Muscle layer of colon (tissue), 2 donors: ENCODE results near the gene SERINC1.

Source experiments
- H3K27ac ChIP-seq: one replicate; pipeline ENCODE4 v1.7.0; 2013; ENCODE audit warnings: low read depth, mild to moderate bottlenecking, low read length, moderate library complexity
- H3K27me3 ChIP-seq, 2 donors: one replicate each; pipeline ENCODE4 v1.7.0; 2013; ENCODE audit warnings: low read length in 2 of 2, mild to moderate bottlenecking in 2 of 2; ENCODE audit not compliant: insufficient read depth in 2 of 2, control insufficient read depth in 1 of 2
- H3K36me3 ChIP-seq: one replicate; pipeline ENCODE4 v1.7.0; 2013; ENCODE audit warnings: mild to moderate bottlenecking, low read length; ENCODE audit not compliant: insufficient read depth
- H3K4me1 ChIP-seq: one replicate; pipeline ENCODE4 v1.7.0; 2013; ENCODE audit warnings: mild to moderate bottlenecking, low read length; ENCODE audit not compliant: insufficient read depth
- H3K4me3 ChIP-seq, 2 donors: one replicate each; pipeline ENCODE4 v1.7.0; 2013; ENCODE audit warnings: low read length in 2 of 2, low read depth in 1 of 2, mild to moderate bottlenecking in 1 of 2, moderate library complexity in 1 of 2
- H3K9ac ChIP-seq: one replicate; pipeline ENCODE4 v1.7.0; 2013; ENCODE audit warnings: low read length
- H3K9me3 ChIP-seq: one replicate; pipeline ENCODE4 v1.7.0; 2013; ENCODE audit warnings: mild to moderate bottlenecking, low read length
- donor health status: abdominal sarcoma.
- donor health status: Adenocarcinoma of cecum.

Gene SERINC1

DNA sequence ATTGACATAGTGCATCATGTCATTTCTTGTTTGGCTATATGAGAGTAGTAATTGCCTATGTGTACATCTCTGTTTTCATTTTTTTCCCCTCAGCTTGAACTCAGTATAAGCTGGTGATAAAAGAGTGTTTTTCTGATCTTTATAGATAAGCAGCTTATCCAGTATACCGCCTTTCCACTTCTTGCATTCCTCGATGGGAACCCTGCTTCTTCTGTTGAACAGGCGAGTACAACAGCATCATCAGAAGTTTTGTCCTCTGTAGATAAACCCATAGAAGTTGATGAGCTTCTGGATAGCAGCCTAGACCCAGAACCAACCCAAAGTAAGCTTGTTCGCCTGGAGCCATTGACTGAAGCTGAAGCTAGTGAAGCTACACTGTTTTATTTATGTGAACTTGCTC, 39.8 kb downstream of the SERINC1 start:
- Histone ChIP-seq H3K4me3 (no peak overlapping the region), H3K9me3 (no peaks in the 10 kb centered on the region), H3K36me3 (peaks cover 21% of the 10 kb centered on the region), H3K27me3 (no peaks in the 10 kb centered on the region), H3K4me1 (no peaks in the 10 kb centered on the region), H3K27ac (no peak overlapping the region), H3K9ac (no peak overlapping the region)

DNA sequence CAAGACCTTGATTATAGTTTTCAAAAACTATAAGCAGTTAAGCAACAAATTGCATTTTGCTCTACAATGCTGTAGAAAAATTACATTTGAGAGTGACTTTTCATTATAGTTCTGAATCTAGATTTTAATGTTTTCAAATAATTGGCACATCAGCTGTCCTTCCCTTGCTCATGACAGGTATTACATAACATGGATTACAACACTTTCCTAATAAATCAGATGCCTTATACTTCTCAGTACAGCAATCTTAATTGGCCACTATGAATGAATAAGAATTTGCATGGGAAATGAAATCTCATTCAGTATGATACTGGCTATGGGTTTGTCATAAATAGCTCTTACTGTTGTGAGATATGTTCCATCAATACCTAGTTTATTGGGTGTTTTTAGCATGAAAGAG, 42.3 kb downstream of the SERINC1 start:
- H3K27ac ChIP-seq: no peak overlapping the region

DNA sequence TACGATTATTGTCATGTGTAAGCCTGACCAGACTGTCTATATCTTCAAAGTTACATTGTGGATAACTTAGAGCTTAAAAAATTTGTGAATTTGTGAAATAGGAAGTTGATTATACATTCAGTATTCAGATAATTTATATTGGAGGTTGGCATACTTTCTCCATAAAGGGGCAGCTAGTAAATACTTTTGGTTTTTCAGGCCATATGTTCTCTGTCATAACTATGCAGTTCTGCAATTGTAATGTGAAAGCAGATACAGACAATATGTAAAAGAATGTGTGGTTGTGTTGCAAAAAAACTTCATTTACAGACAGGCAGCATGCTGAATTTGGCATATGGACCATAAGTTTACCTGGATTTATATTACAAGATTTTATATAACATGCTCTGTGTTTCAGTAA, 42.8 kb downstream of the SERINC1 start:
- Histone ChIP-seq H3K4me1 (no peaks in the 10 kb centered on the region), H3K27ac (no peak overlapping the region), H3K9me3 (no peaks in the 10 kb centered on the region), H3K36me3 (peaks cover 35% of the 10 kb centered on the region), H3K4me3 (no peak overlapping the region), H3K9ac (no peak overlapping the region), H3K27me3 (no peaks in the 10 kb centered on the region)

More for the DNA sequence above, 42.3 kb downstream of the SERINC1 start:
- Histone ChIP-seq H3K27me3 (no peaks in the 10 kb centered on the region), H3K36me3 (peaks cover 32% of the 10 kb centered on the region), H3K9me3 (no peaks in the 10 kb centered on the region), H3K9ac (no peak overlapping the region), H3K4me3 (no peak overlapping the region), H3K4me1 (no peaks in the 10 kb centered on the region)

DNA sequence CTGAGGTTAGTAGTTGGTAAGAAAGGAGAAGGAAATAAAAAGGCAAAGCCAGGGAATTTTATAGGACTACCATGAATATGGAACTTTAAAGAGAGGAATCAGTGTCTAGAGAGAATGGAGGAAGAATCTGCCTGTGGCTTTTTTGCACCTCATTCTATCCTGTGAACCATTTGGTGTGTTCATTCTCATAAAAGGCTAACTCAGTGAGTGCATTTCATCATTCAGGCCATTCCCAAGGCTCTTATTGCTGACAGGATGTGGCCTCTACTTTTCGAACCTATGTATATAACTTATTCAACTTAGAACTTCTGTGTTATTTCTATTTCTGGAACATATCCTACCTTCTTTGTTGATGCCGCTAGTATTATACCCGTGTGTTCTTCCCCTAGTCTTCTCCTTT, 45.0 kb downstream of the SERINC1 start:
- Histone ChIP-seq H3K9ac (no peak overlapping the region), H3K27me3 (no peaks in the 10 kb centered on the region), H3K36me3 (peaks cover 23% of the 10 kb centered on the region), H3K4me1 (no peaks in the 10 kb centered on the region), H3K4me3 (no peak overlapping the region), H3K27ac (no peak overlapping the region), H3K9me3 (no peaks in the 10 kb centered on the region)

DNA sequence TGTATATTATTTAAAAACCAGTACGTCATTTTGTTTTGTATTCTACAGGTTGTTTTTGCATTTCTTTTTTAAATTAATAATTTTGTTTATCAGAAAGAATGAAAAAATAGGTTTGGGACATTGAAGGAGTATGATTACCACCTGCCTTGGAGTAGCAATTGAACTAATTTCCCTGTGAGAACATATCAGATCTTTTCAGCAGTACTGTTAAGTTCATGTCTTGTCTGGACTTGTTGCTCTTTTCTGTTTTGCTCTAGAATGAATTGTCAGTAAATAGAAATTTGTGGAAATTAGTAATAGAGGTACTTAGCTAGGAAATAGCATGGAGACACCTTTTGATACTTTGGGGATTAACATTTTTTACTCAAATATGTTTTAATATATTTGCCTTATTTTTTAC, 47.9 kb downstream of the SERINC1 start:
- Histone ChIP-seq H3K9me3 (no peaks in the 10 kb centered on the region), H3K9ac (no peak overlapping the region), H3K4me1 (no peaks in the 10 kb centered on the region), H3K27ac (no peak overlapping the region), H3K4me3 (no peak overlapping the region), H3K36me3 (peaks cover 25% of the 10 kb centered on the region), H3K27me3 (no peaks in the 10 kb centered on the region)

DNA sequence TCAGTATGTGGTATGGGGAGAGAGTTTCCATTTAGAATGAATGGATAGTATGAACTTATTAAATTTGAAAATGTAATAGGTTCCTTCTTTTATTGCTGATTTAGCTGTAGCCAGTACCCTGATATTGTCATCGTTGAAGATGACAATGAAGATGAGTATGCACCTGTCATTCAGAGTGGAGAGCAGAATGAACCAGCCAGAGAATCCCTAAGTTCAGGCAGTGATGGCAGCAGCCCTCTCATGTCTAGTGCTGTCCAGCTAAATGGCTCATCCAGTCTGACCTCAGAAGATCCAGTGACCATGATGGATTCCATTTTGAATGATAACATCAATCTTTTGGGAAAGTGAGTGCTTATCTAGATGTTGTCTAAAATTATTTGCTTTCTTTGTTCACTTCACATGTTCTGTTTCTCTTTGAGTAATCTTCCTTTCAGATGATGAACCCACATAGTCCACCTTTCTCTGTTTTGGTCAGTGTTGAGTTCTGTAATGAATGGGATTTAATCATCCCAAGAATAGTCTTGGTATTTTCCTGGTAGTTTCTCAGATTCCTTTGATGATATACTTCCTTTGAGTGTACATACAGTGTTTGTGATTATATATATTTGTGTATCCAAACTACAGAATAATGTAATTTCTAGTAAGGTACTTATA, 48.9 kb downstream of the SERINC1 start:
- H3K27me3 ChIP-seq: no peaks in the 10 kb centered on the region
- H3K9ac ChIP-seq: no peak overlapping the region
- H3K36me3 ChIP-seq: peaks cover 25% of the 10 kb centered on the region
- H3K4me1 ChIP-seq: no peaks in the 10 kb centered on the region
- H3K4me3 ChIP-seq: no peak overlapping the region
- no peaks in the 10 kb centered on the region for H3K9me3 ChIP-seq
- H3K27ac ChIP-seq: no peak overlapping the region

DNA sequence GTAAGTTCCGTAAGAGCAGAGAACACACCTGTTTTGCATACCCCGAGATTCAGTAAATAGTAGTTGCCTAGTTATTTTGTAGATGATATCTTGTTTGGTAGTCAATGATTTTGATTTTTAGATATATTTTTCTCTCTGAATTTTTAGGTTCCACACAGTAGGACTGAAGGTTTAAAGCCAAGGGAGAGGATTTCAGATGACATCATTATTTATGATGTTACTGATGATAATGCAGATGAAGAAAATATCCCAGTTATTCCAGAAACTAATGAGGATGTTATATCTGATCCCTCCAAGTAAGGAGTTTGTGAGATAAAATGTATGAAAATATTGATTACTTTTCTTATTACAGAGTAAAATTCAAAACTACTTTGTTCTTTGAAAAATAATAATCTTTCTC, 49.6 kb downstream of the SERINC1 start:
- Histone ChIP-seq H3K9ac (no peak overlapping the region), H3K27ac (no peak overlapping the region), H3K36me3 (peaks cover 24% of the 10 kb centered on the region), H3K4me1 (no peaks in the 10 kb centered on the region), H3K4me3 (no peak overlapping the region), H3K9me3 (no peaks in the 10 kb centered on the region), H3K27me3 (no peaks in the 10 kb centered on the region)

DNA sequence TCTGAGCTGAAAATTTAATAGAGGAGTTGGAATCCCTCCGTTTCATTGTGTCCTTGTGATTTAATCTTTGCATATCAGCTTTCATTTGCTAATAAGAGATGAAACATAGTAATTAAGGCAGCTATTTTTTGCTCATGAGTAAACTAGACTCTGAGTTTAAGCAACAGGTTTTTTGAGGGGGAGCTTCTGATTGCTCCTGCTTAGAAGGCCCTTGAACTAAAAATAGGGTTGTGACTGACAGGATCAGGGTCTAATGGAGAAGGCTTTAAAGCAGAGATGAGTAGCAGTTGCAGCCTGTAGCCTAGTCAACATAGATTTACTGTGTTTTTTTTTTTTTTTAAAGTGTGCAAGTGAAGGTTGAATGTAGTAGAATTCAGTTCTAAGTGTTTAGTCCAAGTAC, 54.8 kb downstream of the SERINC1 start:
- H3K36me3 ChIP-seq: peaks cover 12% of the 10 kb centered on the region

DNA sequence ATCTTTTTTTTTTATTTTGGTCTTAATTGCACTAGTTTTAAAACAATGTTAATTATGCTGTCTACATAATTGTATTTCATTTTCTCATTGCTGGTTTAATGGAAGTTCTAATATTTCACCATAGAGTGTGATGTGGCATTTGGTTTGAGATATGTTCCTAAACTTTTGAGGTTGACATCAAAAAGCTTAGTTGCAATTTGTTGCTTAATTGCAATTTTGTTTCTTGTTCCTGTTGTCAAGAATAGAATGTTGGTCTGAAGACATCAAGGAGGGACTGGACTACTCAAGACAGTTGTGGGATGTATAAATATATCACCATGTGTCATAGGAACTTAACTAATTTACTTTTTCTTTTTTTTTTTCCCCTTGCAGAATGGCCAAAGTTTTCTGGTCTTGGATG, 59.6 kb downstream of the SERINC1 start:
- Histone ChIP-seq H3K9ac (no peak overlapping the region), H3K9me3 (no peaks in the 10 kb centered on the region), H3K36me3 (peaks cover 7% of the 10 kb centered on the region), H3K4me3 (no peak overlapping the region), H3K27ac (no peak overlapping the region), H3K4me1 (no peaks in the 10 kb centered on the region), H3K27me3 (no peaks in the 10 kb centered on the region)

More for the DNA sequence above, 54.8 kb downstream of the SERINC1 start:
- H3K4me1 ChIP-seq: no peaks in the 10 kb centered on the region
- no peak overlapping the region for H3K27ac ChIP-seq
- no peaks in the 10 kb centered on the region for H3K27me3 ChIP-seq
- no peak overlapping the region for H3K4me3 ChIP-seq
- H3K9ac ChIP-seq: no peak overlapping the region
- H3K9me3 ChIP-seq: no peaks in the 10 kb centered on the region

DNA sequence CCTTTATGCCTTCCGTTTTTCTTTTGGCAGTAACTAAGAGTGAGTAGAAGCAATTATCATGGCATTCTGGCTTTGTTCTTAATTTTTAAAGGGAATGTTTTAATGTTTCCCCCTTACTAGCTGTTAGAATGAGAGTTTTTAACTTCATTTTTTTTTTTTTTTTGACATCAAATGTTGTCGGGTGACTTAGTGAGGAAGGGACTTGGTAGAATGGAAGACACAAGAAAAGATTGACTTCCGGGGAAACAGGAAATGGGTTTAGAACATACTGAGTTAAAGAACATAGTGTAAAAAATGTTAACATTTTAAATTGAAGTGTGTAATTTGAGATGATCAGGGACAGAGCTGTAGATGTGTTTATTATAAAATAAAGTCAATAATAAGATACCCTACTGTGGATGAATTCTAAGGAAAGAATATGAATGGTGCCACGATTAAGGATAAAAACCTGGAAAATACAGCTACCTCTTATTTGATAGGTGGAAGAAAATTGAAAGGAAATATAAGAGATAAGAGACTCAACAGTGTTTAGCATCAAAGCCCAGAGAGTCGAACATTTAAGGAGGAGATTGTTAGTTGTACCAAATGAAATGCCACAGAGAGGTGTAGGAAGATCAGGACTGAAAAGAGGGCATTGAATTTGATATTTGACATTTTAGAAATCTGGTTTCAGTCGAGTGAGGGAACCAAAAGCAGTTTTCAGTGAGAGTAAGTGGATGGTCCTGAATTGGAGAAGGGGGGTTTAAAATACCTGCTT, 62.7 kb downstream of the SERINC1 start:
- no peaks in the 10 kb centered on the region for H3K9me3 ChIP-seq
- no peak overlapping the region for H3K9ac ChIP-seq
- H3K36me3 ChIP-seq: peaks cover 7% of the 10 kb centered on the region
- H3K4me1 ChIP-seq: peaks cover 5% of the 10 kb centered on the region
- H3K4me3 ChIP-seq: no peak overlapping the region
- no peaks in the 10 kb centered on the region for H3K27me3 ChIP-seq
- H3K27ac ChIP-seq: no peak overlapping the region

DNA sequence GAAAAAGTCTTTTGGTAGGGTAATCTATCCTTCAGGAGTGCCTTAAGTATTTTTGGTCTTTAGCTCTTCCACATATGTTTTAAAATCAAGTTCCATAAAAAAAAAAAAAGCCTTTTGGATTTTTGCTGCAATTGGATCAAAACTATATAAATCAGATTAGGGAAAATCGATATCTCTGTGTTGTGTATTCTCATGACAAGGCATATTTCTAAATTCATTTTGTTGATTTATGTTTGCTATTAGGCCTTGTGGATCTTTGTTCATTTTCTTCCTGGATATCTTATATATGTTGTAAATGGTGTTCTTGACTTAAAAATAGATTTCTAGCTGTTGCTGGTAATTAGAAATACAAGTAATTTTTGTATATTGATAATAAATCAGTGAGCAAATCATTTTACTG, 63.4 kb downstream of the SERINC1 start:
- Histone ChIP-seq H3K27ac (no peak overlapping the region), H3K36me3 (peaks cover 7% of the 10 kb centered on the region), H3K4me1 (peaks cover 5% of the 10 kb centered on the region), H3K4me3 (no peak overlapping the region), H3K9me3 (no peaks in the 10 kb centered on the region), H3K9ac (no peak overlapping the region), H3K27me3 (no peaks in the 10 kb centered on the region)

DNA sequence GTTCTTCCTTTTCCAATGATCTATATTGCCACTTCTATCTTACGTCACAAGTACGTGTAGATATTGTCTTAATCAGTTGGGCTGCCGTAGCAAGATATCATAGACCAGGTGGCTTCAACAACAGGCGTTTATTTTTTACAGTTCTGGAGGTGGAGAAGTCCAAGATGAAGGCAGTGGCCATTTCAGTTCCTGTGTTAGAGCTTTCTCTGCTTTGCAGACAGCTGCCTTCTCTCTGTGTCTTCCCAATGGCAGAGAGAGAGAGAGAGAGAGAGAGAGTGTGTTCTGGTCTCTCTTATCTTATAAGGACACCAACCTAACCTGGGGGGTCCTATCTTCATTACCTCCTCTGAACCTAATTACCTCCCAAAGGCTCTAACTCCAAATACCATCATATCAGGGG, 63.9 kb downstream of the SERINC1 start:
- H3K36me3 ChIP-seq: peaks cover 5% of the 10 kb centered on the region
- no peaks in the 10 kb centered on the region for H3K27me3 ChIP-seq
- no peak overlapping the region for H3K4me3 ChIP-seq
- no peaks in the 10 kb centered on the region for H3K9me3 ChIP-seq
- H3K9ac ChIP-seq: no peak overlapping the region
- no peak overlapping the region for H3K27ac ChIP-seq
- H3K4me1 ChIP-seq: peaks cover 5% of the 10 kb centered on the region
